ENCODE measurements around the gene TPD52L1. TPM values are rescaled to one million over a fixed set of nuclear protein-coding genes. Genes with fewer than 3 reads are reported as not detected.
A peak's percentile ranks its signal among the peaks of the same experiment; 100 is the strongest.

The TPD52L1 gene
- total and polyA plus RNA-seq, 2 of the 13 experiments (the other 11 are each of a cell fraction or from before 2014, with no cell fraction given) = 0.49 to 0.53 TPM

DNA sequence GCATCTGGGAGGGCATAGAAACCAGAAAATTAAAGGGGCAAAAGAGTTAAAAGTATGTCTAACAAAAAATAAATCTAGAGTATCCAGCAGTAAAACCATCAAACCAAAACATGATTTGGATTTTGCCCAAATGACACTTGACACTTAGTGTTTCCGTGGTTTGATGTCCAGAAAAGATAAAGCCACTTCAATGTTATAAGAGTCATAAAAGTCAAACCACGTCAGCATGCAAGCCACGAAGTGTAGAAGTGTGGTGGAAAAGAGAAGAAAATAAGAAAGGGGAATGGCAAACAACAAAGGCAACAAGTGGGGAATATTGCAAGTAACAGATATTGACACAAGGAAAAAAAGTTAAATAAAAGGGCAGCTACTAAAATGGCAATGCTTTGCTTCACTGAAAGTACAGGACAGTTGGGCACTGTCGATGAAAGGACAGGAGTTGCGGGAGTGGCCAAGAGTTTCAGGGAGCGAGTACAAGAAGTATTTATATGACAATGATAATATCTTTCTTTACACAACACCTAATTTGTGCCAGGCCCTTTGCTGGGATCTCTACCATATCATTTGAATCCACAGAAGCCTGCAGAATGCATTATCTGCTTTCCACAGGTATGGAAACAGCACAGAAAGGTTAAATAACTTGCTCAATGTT, 154.5 kb downstream of the TPD52L1 start (continued):
- TF ChIP-seq, protein P1, sequence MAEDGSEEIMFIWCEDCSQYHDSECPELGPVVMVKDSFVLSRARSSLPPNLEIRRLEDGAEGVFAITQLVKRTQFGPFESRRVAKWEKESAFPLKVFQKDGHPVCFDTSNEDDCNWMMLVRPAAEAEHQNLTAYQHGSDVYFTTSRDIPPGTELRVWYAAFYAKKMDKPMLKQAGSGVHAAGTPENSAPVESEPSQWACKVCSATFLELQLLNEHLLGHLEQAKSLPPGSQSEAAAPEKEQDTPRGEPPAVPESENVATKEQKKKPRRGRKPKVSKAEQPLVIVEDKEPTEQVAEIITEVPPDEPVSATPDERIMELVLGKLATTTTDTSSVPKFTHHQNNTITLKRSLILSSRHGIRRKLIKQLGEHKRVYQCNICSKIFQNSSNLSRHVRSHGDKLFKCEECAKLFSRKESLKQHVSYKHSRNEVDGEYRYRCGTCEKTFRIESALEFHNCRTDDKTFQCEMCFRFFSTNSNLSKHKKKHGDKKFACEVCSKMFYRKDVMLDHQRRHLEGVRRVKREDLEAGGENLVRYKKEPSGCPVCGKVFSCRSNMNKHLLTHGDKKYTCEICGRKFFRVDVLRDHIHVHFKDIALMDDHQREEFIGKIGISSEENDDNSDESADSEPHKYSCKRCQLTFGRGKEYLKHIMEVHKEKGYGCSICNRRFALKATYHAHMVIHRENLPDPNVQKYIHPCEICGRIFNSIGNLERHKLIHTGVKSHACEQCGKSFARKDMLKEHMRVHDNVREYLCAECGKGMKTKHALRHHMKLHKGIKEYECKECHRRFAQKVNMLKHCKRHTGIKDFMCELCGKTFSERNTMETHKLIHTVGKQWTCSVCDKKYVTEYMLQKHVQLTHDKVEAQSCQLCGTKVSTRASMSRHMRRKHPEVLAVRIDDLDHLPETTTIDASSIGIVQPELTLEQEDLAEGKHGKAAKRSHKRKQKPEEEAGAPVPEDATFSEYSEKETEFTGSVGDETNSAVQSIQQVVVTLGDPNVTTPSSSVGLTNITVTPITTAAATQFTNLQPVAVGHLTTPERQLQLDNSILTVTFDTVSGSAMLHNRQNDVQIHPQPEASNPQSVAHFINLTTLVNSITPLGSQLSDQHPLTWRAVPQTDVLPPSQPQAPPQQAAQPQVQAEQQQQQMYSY (CRISPR knock-in tag; IDR thresholded peaks at IDR 0.05) = no peak
- TF ChIP-seq ZNF33B (CRISPR knock-in tag; IDR thresholded peaks at IDR 0.05) = no peak
- TF ChIP-seq ZNF556 (CRISPR knock-in tag; IDR thresholded peaks at IDR 0.05; ENCODE audit: borderline replicate concordance) = no peak

- no peak overlapping the region for H3K9ac ChIP-seq (ENCODE audit: insufficient read depth, low read depth, low read length)
- DNase-seq (ENCODE audit: low spot score) = peak; percentile 68
- no peaks in the 10 kb centered on the region for H3K36me3 ChIP-seq (replicated peaks in 1 of 2; ENCODE audit: control insufficient read depth in 1 of 2, insufficient read depth in 2 of 2, low read length in 2 of 2)
- H3K27me3 ChIP-seq (ENCODE audit: control insufficient read depth in 1 of 2, insufficient read depth in 2 of 2, low read length in 2 of 2) = peaks cover 0 to 10% of the 10 kb centered on the region in 2 experiments; a peak in 1 of 5 replicates
- no peak overlapping the region for H2AFZ ChIP-seq (ENCODE audit: low read length)
- H3K4me1 ChIP-seq (ENCODE audit: insufficient read depth, low read length) = peaks cover 22% of the 10 kb centered on the region
- no peaks in the 10 kb centered on the region for H3K79me2 ChIP-seq (ENCODE audit: insufficient read depth, low read length)
- in situ Hi-C loops (cut with HindIII; ENCODE audit: extremely low pct_ligation_motif_present, low pct_unique_long_range_greater_than_20kb) (loop anchor here (5.0 to 25.0 kb wide), 2 partner anchors 441 to 1801 kb away; partner anchors contain the start of gene RSPO3), intact Hi-C loops (cut with micrococcal nuclease; ENCODE audit: unreplicated experiment) (loop anchor here (1.0 to 5.0 kb wide), 3 partner anchors 439 to 1811 kb away; no protein-coding TSS in a partner anchor)
- ChIA-PET CTCF (ENCODE audit: low intra/inter-chr PET ratio, low total read pairs) (interaction anchor here (0.6 to 4.9 kb wide), 5 partner anchors 442 to 755 kb away, joined by 3 to 57 read pairs (median 6); no protein-coding TSS in a partner anchor), POLR2A (no interaction called here)
- H3K9me3 ChIP-seq (ENCODE audit: low read length) = no peaks in the 10 kb centered on the region
- BruUV-seq (replicated peaks) = no TSS peak
- no peak overlapping the region for H3K27ac ChIP-seq (ENCODE audit: extremely low read length, insufficient read depth, low read length)
- peak; percentile 58 for FAIRE-seq
- H3K4me3 ChIP-seq (replicated peaks in 1 of 3; ENCODE audit: insufficient read depth in 1 of 3, low read depth in 2 of 3, low read length in 3 of 3) = no peak overlapping the region
- H4K20me1 ChIP-seq (ENCODE audit: insufficient read depth, low read length) = no peaks in the 10 kb centered on the region
- no peak overlapping the region for H3K4me2 ChIP-seq (ENCODE audit: low read depth, low read length)
- peak; percentile 91 for ATAC-seq
- 37% methylated on average over 7 of the region's 7 CpGs for WGBS (ENCODE audit: low lambda C conversion rate)
- peak; percentile 69; the same call in 1 of the 2 replicates for TF ChIP-seq MIXL1 (CRISPR knock-in tag; IDR thresholded peaks at IDR 0.05)
- 0 out of 2 replicates have a peak, but pooled peaks have one; percentile 15 for TF ChIP-seq SAP130 (CRISPR knock-in tag; IDR thresholded peaks at IDR 0.05; ENCODE audit: low read depth)
- no peak for TF ChIP-seq MAFK (conservative IDR thresholded peaks at IDR 0.05 in 1 of 2, IDR thresholded peaks at IDR 0.05 in 1 of 2; ENCODE audit: low read length in 2 of 2)
- 0 out of 2 replicates have a peak, but pooled peaks have one; percentile 50 for TF ChIP-seq ZNF614 (CRISPR knock-in tag; IDR thresholded peaks at IDR 0.05; ENCODE audit: borderline replicate concordance)
- TF ChIP-seq CTCF (CRISPR knock-in tag; IDR thresholded peaks at IDR 0.05) = peak; percentile 87
- peak; percentile 95 for TF ChIP-seq STAG1 (CRISPR knock-in tag; IDR thresholded peaks at IDR 0.05)
- TF ChIP-seq EED (CRISPR knock-in tag; IDR thresholded peaks at IDR 0.05) = no peak
- TF ChIP-seq ZNF749 (CRISPR knock-in tag; IDR thresholded peaks at IDR 0.05; ENCODE audit: borderline replicate concordance) = 0 out of 2 replicates have a peak, but pooled peaks have one; percentile 27
- TF ChIP-seq TEAD3 (CRISPR knock-in tag; optimal IDR thresholded peaks at IDR 0.05; ENCODE audit: borderline replicate concordance) = peak; percentile 33
- peak; percentile 89 for TF ChIP-seq RAD21 (CRISPR knock-in tag; IDR thresholded peaks at IDR 0.05)
- TF ChIP-seq ZFP82 (CRISPR knock-in tag; IDR thresholded peaks at IDR 0.05; ENCODE audit: borderline replicate concordance) = no peak
- TF ChIP-seq, protein P2, sequence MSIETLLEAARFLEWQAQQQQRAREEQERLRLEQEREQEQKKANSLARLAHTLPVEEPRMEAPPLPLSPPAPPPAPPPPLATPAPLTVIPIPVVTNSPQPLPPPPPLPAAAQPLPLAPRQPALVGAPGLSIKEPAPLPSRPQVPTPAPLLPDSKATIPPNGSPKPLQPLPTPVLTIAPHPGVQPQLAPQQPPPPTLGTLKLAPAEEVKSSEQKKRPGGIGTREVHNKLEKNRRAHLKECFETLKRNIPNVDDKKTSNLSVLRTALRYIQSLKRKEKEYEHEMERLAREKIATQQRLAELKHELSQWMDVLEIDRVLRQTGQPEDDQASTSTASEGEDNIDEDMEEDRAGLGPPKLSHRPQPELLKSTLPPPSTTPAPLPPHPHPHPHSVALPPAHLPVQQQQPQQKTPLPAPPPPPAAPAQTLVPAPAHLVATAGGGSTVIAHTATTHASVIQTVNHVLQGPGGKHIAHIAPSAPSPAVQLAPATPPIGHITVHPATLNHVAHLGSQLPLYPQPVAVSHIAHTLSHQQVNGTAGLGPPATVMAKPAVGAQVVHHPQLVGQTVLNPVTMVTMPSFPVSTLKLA (IDR thresholded peaks at IDR 0.05) = peak; percentile 34; the same call in 1 of the 2 replicates
These were observed 157.5 kb downstream of the TPD52L1 start for GRCh38 chr6:125310994-125311649.
